Right lobe of liver (tissue), 6 donors: Measurements from ENCODE around the gene RHBDD1. TPM values are rescaled to one million over a fixed set of nuclear protein-coding genes. Genes with fewer than 3 reads are reported as not detected.

Experiments
- ATAC-seq, 4 donors: fragments of 200-7000 bp; cut with Tn5 transposase; one replicate each; pipeline ENCODE4 v1.9.1; 2020; ENCODE audit warnings: mild to moderate bottlenecking in 4 of 4, moderate library complexity in 4 of 4
- DNase-seq, 3 donors: peaks; one replicate each; pipeline ENCODE4 v3.0.0-alpha.2; 2020
- H3K27ac ChIP-seq, 3 donors: fragments of 200-600 bp; one replicate each; pipeline ENCODE4 v1.8.0; 2022
- H3K27me3 ChIP-seq, 2 donors: fragments of 200-600 bp; one replicate each; pipeline ENCODE4 v1.8.0; 2022
- H3K36me3 ChIP-seq, 4 donors: fragments of 200-600 bp; sonication (generic) in 1 of 4; one replicate each; pipeline versions ENCODE4 v1.5.1 to v1.8.0; 2017 to 2022; ENCODE audit warnings: control low read depth in 1 of 4
- H3K4me1 ChIP-seq, 4 donors: fragments of 200-600 bp; sonication (generic) in 1 of 4; one replicate each; pipeline versions ENCODE4 v1.5.1 to v1.8.0; 2017 to 2022; ENCODE audit warnings: control low read depth in 1 of 4
- H3K4me3 ChIP-seq, 3 donors: fragments of 200-600 bp; one replicate each; pipeline ENCODE4 v1.8.0; 2022
- H3K9me3 ChIP-seq, 4 donors: fragments of 200-600 bp; sonication (generic) in 1 of 4; one replicate each; pipeline versions ENCODE4 v1.5.1 to v1.8.0; 2017 to 2022; ENCODE audit warnings: control low read depth in 1 of 4
- CTCF ChIP-seq, 4 donors: fragments of 200-600 bp in 3 of 4; fragments of 450-650 bp in 1 of 4; IDR thresholded peaks; one replicate each; pipeline versions ENCODE4 v1.5.1 to v1.8.0; 2016 to 2022; ENCODE audit warnings: antibody characterized with exemption in 4 of 4, mild to moderate bottlenecking in 2 of 4
- POLR2A ChIP-seq: fragments of 450-650 bp; IDR thresholded peaks from one replicate; pipeline ENCODE4 v1.6.1; 2017; ENCODE audit warnings: antibody characterized with exemption, mild to moderate bottlenecking
- WGBS: methylation state at CpG from one replicate; pipeline ENCODE4 v1.1.6; 2018; ENCODE audit warnings: low coverage, low lambda C conversion rate; ENCODE audit not compliant: insufficient coverage; ENCODE audit errors: missing lambda C conversion rate; 5-methylcytosine and 5-hydroxymethylcytosine counted together
- intact Hi-C, 2 donors: fragments of 100-400 bp; cut with DNase I; formaldehyde crosslinking; loops; one replicate each; pipeline versions ENCODE4 v1.11.2 to v1.14.1; 2022
- total RNA-seq, 6 experiments: library from RNA; depleted of rRNA in 2 of 6; stranded (reverse); fragments of >200 nt in 2 of 6; fragmentation: NEBNext Ultra II Directional in 3 of 6; extraction: Animal tissue kit (Norgen Biotek cat#: 25700) in 3 of 6; gene quantifications; one replicate each; pipeline versions ENCODE4 v1.1.0 to v1.2.4, GENCODE V29; 2016 to 2023
- donor health status: DM: no; HTN: yes; CAD: no.
- donor health status: DM: no; HTN: no; CAD: no.
- donor health status: DM: no; HTN: no; CAD: no.
- donor health status: DM: no; HTN: yes; CAD: no.
- donor health status: DM: no; HTN: yes; CAD: no.

The RHBDD1 gene
- total RNA-seq, 6 experiments from 2014 or later, result 14.7 to 25.3 (median 21.0) TPM

GRCh38 chr2:226969417-226970080, 133.7 kb downstream of the RHBDD1 start:
- Histone ChIP-seq H3K9me3 (no peaks in the 10 kb centered on the region), H3K36me3 (no peaks in the 10 kb centered on the region), H3K27ac (no peak overlapping the region), H3K4me1 (no peaks in the 10 kb centered on the region), H3K27me3 (no peaks in the 10 kb centered on the region), H3K4me3 (no peak overlapping the region)
- WGBS, result 73% methylated on average over 5 of the region's 6 CpGs
- intact Hi-C loops, result loop anchor here (10.0 kb wide), 2 partner anchors 155 to 1295 kb away; no protein-coding TSS in a partner anchor
- DNase-seq (no peak), ATAC-seq (no peak)
- TF ChIP-seq CTCF (IDR thresholded peaks at IDR 0.05) (no peak), POLR2A (no peak)

GRCh38 chr2:226970362-226970761, 134.5 kb downstream of the RHBDD1 start:
- ATAC-seq (no peak), DNase-seq (no peak)
- intact Hi-C loops, result loop anchor here (10.0 kb wide), 2 partner anchors 156 to 1296 kb away; no protein-coding TSS in a partner anchor
- Histone ChIP-seq H3K9me3 (no peaks in the 10 kb centered on the region), H3K27me3 (no peaks in the 10 kb centered on the region), H3K4me3 (no peak overlapping the region), H3K27ac (no peak overlapping the region), H3K4me1 (no peaks in the 10 kb centered on the region), H3K36me3 (no peaks in the 10 kb centered on the region)
- TF ChIP-seq POLR2A (no peak), CTCF (IDR thresholded peaks at IDR 0.05) (no peak)
- 88% methylated on average over 3 of the region's 3 CpGs for WGBS

GRCh38 chr2:226971084-226971483, 135.2 kb downstream of the RHBDD1 start:
- no peak for ATAC-seq
- H3K4me1 ChIP-seq, result no peaks in the 10 kb centered on the region
- WGBS, result 73% methylated on average over 6 of the region's 6 CpGs
- no peak for TF ChIP-seq POLR2A
- no peak for TF ChIP-seq CTCF (IDR thresholded peaks at IDR 0.05)
- H3K27ac ChIP-seq, result no peak overlapping the region
- H3K36me3 ChIP-seq, result no peaks in the 10 kb centered on the region
- intact Hi-C loops, result loop anchor here (10.0 kb wide), 2 partner anchors 156 to 1296 kb away; no protein-coding TSS in a partner anchor
- H3K4me3 ChIP-seq, result no peak overlapping the region
- H3K9me3 ChIP-seq, result no peaks in the 10 kb centered on the region
- H3K27me3 ChIP-seq, result no peaks in the 10 kb centered on the region
- DNase-seq, result no peak

- no peak for TF ChIP-seq POLR2A
- TF ChIP-seq CTCF (IDR thresholded peaks at IDR 0.05), result no peak
- ATAC-seq (no peak), DNase-seq (no peak)
- WGBS, result 90% methylated on average over 2 of the region's 4 CpGs
- H3K4me3 ChIP-seq, result no peak overlapping the region
- no peaks in the 10 kb centered on the region for H3K9me3 ChIP-seq
- no peaks in the 10 kb centered on the region for H3K36me3 ChIP-seq
- H3K27ac ChIP-seq, result no peak overlapping the region
- intact Hi-C loops, result loop anchor here (10.0 kb wide), 2 partner anchors 157 to 1297 kb away; no protein-coding TSS in a partner anchor
- H3K4me1 ChIP-seq, result no peaks in the 10 kb centered on the region
- H3K27me3 ChIP-seq, result no peaks in the 10 kb centered on the region
Measured at GRCh38 chr2:226971770-226972169, 135.9 kb downstream of the RHBDD1 start.
